ENCODE measurements around the gene GYG1.
"Not testable (repeated sequence)": the region's sequence is repeated elsewhere in the genome, so short reads cannot be mapped to it uniquely, and the experiment has no call there.

Gene GYG1

DNA sequence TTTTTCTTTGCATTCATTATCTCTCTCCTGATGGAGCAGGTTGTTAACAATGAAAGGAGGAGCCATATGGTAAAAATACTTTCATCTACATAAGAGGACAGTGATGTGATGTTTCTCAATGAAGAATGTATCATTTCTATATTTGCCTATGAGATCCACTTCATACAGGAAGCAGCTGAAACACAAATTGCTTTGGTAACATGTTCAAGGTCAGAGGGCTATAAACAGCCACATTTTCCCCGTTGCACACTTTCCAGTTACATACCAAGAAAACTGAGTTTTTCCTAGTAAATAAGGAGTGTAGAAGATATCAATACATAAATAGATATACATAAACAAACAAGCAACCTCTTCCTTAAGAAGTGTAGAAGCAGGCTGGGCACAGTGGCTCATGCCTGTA is 32.6 kb upstream of the GYG1 start:
- Histone ChIP-seq H3K27ac (ENCODE audit: low read depth, low read length) (no peak overlapping the region), H3K36me3 (ENCODE audit: control insufficient read depth, insufficient read depth, low read length) (no peaks in the 10 kb centered on the region), H3K4me3 (ENCODE audit: low read depth, low read length) (no peak overlapping the region), H3K9me3 (ENCODE audit: control insufficient read depth, insufficient read depth, low read length) (no peaks in the 10 kb centered on the region), H3K27me3 (ENCODE audit: control insufficient read depth, insufficient read depth, low read length) (no peaks in the 10 kb centered on the region), H3K4me1 (ENCODE audit: control insufficient read depth, insufficient read depth, low read length) (peaks cover 17% of the 10 kb centered on the region), H3K9ac (ENCODE audit: low read depth, low read length) (no peak overlapping the region)

DNA sequence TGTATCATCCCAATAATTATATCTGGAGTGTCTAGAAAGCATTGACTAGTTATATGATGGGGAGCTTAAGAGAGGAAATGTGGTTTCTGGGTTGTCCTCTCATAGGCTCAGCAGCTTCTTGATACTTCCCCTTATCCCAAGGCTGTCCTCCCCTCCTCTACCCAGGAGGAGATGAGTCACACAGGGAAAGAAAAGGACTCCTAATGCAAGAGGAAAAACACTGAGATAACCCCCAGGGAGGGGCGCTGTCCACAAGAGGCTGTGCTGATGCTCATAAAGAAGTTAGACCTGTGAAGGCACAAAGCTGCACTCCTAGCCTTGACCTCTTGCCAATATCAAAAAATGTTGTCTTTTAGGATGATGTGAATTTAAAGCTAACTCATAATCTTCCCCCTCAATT is 28.8 kb upstream of the GYG1 start:
- Histone ChIP-seq H3K36me3 (ENCODE audit: control insufficient read depth, insufficient read depth, low read length) (no peaks in the 10 kb centered on the region), H3K9ac (ENCODE audit: low read depth, low read length) (no peak overlapping the region), H3K27me3 (ENCODE audit: control insufficient read depth, insufficient read depth, low read length) (no peaks in the 10 kb centered on the region), H3K27ac (ENCODE audit: low read depth, low read length) (no peak overlapping the region), H3K4me3 (ENCODE audit: low read depth, low read length) (no peak overlapping the region), H3K9me3 (ENCODE audit: control insufficient read depth, insufficient read depth, low read length) (no peaks in the 10 kb centered on the region), H3K4me1 (ENCODE audit: control insufficient read depth, insufficient read depth, low read length) (peaks cover 11% of the 10 kb centered on the region; the same call in 1 of the 2 replicates)

DNA sequence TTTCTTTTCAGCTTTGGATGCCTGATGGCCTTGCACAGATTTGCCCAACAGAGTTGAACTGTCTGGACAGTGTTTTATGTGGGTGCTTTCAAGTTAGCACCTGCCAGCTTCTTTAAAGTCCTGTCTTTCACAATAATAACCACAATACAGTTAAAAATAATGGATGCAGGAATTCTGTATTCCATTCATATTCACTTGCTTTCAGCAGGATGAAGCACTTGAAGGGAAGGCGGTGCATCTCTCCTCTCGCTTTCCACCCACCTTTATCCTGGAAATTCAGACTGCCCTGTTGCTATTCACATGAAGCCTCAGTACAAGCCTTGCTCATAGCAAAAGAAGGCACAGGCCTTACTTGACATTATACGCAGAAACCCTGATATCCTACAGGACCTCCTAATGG is 26.5 kb upstream of the GYG1 start:
- H3K36me3 ChIP-seq (ENCODE audit: control insufficient read depth, insufficient read depth, low read length): no peaks in the 10 kb centered on the region
- H3K9me3 ChIP-seq (ENCODE audit: control insufficient read depth, insufficient read depth, low read length): no peaks in the 10 kb centered on the region
- H3K4me3 ChIP-seq (ENCODE audit: low read depth, low read length): no peak overlapping the region
- H3K4me1 ChIP-seq (ENCODE audit: control insufficient read depth, insufficient read depth, low read length): peaks cover 11% of the 10 kb centered on the region; the same call in 1 of the 2 replicates
- H3K9ac ChIP-seq (ENCODE audit: low read depth, low read length): no peak overlapping the region
- no peak overlapping the region for H3K27ac ChIP-seq (ENCODE audit: low read depth, low read length)
- H3K27me3 ChIP-seq (ENCODE audit: control insufficient read depth, insufficient read depth, low read length): no peaks in the 10 kb centered on the region; the same call in 1 of the 2 replicates

DNA sequence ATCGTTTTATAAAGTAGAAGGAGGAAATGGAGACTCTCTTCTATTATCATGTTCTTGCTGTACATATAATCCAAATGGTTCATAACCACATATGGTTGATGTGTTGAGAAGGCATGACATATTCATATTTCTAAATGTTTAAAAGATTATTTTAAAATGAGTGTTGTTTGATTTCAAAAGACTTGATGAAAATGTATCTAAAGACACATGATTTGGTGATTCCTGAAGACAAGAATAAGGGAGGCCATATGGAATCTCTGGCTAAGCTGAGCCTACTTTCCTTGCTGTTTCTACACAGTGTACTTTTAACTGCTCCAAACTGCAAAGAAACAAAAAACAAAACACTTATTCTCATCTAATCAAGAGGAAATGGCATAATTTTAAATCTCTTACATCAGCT is 23.0 kb upstream of the GYG1 start:
- H3K9me3 ChIP-seq (ENCODE audit: control insufficient read depth, insufficient read depth, low read length): no peaks in the 10 kb centered on the region
- H3K27ac ChIP-seq (ENCODE audit: low read depth, low read length): no peak overlapping the region
- no peak overlapping the region for H3K4me3 ChIP-seq (ENCODE audit: low read depth, low read length)
- no peak overlapping the region for H3K9ac ChIP-seq (ENCODE audit: low read depth, low read length)
- H3K36me3 ChIP-seq (ENCODE audit: control insufficient read depth, insufficient read depth, low read length): no peaks in the 10 kb centered on the region
- H3K27me3 ChIP-seq (ENCODE audit: control insufficient read depth, insufficient read depth, low read length): no peaks in the 10 kb centered on the region; the same call in 1 of the 2 replicates
- H3K4me1 ChIP-seq (ENCODE audit: control insufficient read depth, insufficient read depth, low read length): peaks cover 7% of the 10 kb centered on the region; the same call in 1 of the 2 replicates

DNA sequence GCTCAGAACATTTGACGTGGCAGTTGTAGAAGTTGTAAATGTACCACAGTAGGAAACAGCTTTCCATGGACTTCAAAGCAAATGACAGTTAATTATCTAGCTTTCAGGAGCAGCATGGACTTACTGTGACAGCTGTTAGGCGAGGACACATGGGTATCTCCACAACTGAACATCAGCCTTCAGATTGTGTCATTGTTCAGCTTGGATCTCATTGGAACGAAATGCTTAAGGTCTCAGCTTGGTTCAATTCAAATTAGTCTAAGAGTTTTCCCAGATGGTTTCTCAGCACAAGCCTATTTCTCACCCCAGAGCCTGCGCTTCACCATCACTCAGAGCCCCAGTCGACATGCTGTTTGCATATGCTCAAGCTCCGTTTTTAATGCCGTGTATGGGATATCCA is 21.1 kb upstream of the GYG1 start:
- Histone ChIP-seq H3K27me3 (ENCODE audit: control insufficient read depth, insufficient read depth, low read length) (no peaks in the 10 kb centered on the region; the same call in 1 of the 2 replicates), H3K4me1 (ENCODE audit: control insufficient read depth, insufficient read depth, low read length) (peaks cover 4% of the 10 kb centered on the region; the same call in 1 of the 2 replicates), H3K4me3 (ENCODE audit: low read depth, low read length) (no peak overlapping the region), H3K9ac (ENCODE audit: low read depth, low read length) (no peak overlapping the region), H3K9me3 (ENCODE audit: control insufficient read depth, insufficient read depth, low read length) (no peaks in the 10 kb centered on the region), H3K36me3 (ENCODE audit: control insufficient read depth, insufficient read depth, low read length) (no peaks in the 10 kb centered on the region), H3K27ac (ENCODE audit: low read depth, low read length) (no peak overlapping the region)

DNA sequence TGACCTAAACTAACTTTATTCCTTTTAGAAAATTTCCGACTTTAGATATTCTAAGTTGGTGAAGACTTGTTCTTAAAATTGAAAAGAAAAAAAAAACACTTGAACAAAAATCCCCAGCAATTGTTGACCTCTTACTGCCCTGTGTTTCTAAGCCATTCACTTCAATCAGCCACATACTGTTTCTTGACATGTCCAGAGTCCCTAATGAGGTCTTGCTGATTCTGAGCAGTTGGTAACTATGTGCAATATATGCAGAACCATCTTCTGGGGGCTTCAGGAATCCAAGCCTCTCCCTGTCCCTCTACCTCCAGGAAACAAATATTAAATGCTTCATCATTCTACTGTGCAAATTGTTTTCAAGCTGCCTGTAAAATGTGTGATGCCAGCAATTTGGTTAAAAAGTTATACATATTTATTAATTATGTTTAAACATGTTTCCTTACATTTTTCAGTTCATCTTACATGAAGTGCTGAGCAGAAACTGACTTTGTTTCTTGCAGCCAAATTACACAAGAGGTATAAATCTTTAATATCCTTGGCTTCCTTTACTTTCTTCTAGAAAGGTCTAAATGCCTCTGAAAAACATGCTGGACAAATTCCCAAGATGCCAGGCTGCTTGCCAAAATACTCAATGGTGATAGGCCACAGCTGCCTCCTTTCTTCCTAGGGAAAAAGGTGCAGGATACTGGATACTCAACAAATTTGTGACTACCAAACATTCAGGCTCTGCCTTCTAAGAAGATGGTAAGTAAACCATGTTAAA is 19.8 kb upstream of the GYG1 start:
- no peak overlapping the region for H3K4me3 ChIP-seq (ENCODE audit: low read depth, low read length)
- H3K27me3 ChIP-seq (ENCODE audit: control insufficient read depth, insufficient read depth, low read length): no peaks in the 10 kb centered on the region; the same call in 1 of the 2 replicates
- H3K27ac ChIP-seq (ENCODE audit: low read depth, low read length): no peak overlapping the region
- H3K36me3 ChIP-seq (ENCODE audit: control insufficient read depth, insufficient read depth, low read length): no peaks in the 10 kb centered on the region
- no peak overlapping the region for H3K9ac ChIP-seq (ENCODE audit: low read depth, low read length)
- no peaks in the 10 kb centered on the region for H3K4me1 ChIP-seq (ENCODE audit: control insufficient read depth, insufficient read depth, low read length)
- H3K9me3 ChIP-seq (ENCODE audit: control insufficient read depth, insufficient read depth, low read length): no peaks in the 10 kb centered on the region

DNA sequence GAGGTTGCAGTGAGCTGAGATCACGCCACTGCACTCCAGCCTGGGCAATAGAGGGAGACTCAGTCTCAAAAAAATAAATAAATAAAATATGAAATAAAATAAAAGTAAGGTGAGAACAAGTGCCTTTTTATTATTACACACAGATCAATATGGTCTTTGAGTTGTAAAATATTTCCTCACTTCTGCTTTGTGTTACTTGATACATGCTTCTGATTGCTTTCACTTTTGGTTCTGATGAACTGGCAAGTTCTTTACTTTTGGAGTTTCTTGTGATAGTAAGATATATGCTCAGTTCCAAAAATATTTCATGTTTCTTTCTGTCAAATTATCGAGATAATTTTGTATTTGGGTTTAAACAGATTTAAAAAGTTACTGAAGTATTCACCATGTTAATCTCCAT is 16.6 kb upstream of the GYG1 start:
- Histone ChIP-seq H3K9me3 (ENCODE audit: control insufficient read depth, insufficient read depth, low read length) (no peaks in the 10 kb centered on the region), H3K27ac (ENCODE audit: low read depth, low read length) (no peak overlapping the region), H3K27me3 (ENCODE audit: control insufficient read depth, insufficient read depth, low read length) (no peaks in the 10 kb centered on the region), H3K36me3 (ENCODE audit: control insufficient read depth, insufficient read depth, low read length) (no peaks in the 10 kb centered on the region), H3K9ac (ENCODE audit: low read depth, low read length) (no peak overlapping the region), H3K4me3 (ENCODE audit: low read depth, low read length) (no peak overlapping the region), H3K4me1 (ENCODE audit: control insufficient read depth, insufficient read depth, low read length) (no peaks in the 10 kb centered on the region)

DNA sequence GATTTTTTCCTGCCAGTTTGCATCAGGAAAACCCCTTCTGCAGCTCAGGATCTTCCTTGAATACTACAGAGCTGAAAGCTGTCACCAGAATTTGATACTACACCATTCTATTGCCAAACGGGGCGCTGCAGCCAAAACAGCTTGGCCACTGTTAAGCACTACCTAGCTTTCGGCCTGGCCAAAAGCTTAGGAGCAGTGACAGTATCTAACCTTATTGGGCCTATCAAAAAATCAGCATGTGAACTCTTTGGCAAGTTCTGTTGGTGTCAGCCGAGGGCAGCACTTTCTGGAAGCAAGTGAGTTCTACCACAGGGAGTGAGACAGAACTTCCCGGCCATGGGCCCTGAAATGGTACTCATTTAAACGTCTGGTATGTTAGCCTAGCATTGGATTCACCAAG is 16.1 kb upstream of the GYG1 start:
- Histone ChIP-seq H3K4me1 (ENCODE audit: control insufficient read depth, insufficient read depth, low read length) (no peaks in the 10 kb centered on the region), H3K9me3 (ENCODE audit: control insufficient read depth, insufficient read depth, low read length) (no peaks in the 10 kb centered on the region), H3K27ac (ENCODE audit: low read depth, low read length) (no peak overlapping the region), H3K27me3 (ENCODE audit: control insufficient read depth, insufficient read depth, low read length) (no peaks in the 10 kb centered on the region), H3K4me3 (ENCODE audit: low read depth, low read length) (no peak overlapping the region), H3K36me3 (ENCODE audit: control insufficient read depth, insufficient read depth, low read length) (no peaks in the 10 kb centered on the region), H3K9ac (ENCODE audit: low read depth, low read length) (no peak overlapping the region)

DNA sequence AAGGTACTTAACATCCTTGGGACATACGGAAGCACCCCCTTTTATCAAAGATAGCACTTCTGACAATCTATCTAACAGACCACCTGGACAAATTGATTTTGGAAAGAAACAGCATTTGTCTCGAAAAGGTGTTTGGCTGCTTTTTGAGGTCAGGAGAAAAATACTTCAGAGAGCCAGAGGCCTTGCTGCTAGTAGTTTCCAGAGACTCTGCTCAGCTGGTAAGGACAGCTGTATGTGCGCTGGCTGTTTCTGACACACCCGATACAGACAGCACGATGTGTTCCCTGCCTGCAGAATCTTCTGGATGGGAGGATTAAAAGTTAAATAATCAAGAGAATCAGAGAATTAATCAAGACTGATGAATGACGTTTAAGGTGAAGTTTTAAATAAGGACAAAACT is 15.6 kb upstream of the GYG1 start:
- Histone ChIP-seq H3K27ac (ENCODE audit: low read depth, low read length) (no peak overlapping the region), H3K36me3 (ENCODE audit: control insufficient read depth, insufficient read depth, low read length) (no peaks in the 10 kb centered on the region), H3K9ac (ENCODE audit: low read depth, low read length) (no peak overlapping the region), H3K9me3 (ENCODE audit: control insufficient read depth, insufficient read depth, low read length) (no peaks in the 10 kb centered on the region), H3K4me1 (ENCODE audit: control insufficient read depth, insufficient read depth, low read length) (no peaks in the 10 kb centered on the region), H3K4me3 (ENCODE audit: low read depth, low read length) (no peak overlapping the region), H3K27me3 (ENCODE audit: control insufficient read depth, insufficient read depth, low read length) (no peaks in the 10 kb centered on the region)

DNA sequence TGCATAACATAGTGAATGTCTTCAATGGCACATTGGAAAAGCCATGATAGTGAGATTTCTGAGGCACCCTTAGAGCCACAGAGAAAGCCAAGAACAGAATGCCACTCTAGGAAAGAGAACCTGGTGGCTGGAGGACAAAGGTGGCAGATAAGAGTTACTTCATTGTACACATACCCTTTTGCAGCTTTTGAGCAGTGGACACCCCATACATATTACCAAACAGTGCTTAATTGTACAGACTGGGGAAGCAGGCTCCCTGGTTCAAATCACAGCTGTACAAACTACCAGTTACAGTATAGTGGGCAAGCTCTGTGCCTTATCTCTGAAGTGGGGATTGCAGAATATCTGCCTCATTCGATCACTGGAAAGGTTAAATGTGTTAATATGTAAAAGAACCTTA is 10.1 kb upstream of the GYG1 start:
- Histone ChIP-seq H3K4me3 (ENCODE audit: low read depth, low read length) (no peak overlapping the region), H3K27ac (ENCODE audit: low read depth, low read length) (no peak overlapping the region), H3K9ac (ENCODE audit: low read depth, low read length) (no peak overlapping the region), H3K27me3 (ENCODE audit: control insufficient read depth, insufficient read depth, low read length) (no peaks in the 10 kb centered on the region), H3K4me1 (ENCODE audit: control insufficient read depth, insufficient read depth, low read length) (no peaks in the 10 kb centered on the region), H3K9me3 (ENCODE audit: control insufficient read depth, insufficient read depth, low read length) (no peaks in the 10 kb centered on the region), H3K36me3 (ENCODE audit: control insufficient read depth, insufficient read depth, low read length) (no peaks in the 10 kb centered on the region)

DNA sequence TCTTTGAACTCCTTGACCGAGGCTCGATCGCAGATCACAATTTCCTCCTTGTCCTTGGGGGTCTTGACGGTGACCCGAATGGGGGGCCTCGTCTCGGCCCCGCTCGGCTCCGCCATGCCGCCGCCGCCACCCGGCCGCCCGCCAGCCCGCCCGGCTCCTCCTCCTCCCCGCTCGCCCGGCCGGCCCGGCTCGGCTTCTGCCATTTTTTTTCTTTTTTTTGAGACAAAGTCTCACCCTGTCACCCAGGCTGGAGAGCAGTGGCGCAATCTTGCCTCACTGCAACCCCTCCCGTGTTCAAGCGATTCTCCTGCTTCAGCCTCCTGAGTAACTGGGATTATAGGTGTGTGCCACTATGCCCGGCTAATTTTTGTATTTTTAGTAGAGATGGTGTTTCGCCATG is 3.8 kb upstream of the GYG1 start:
- not testable (repeated sequence) for H3K27ac ChIP-seq (ENCODE audit: low read depth, low read length); H3K4me3 ChIP-seq (ENCODE audit: low read depth, low read length); H3K9me3 ChIP-seq (ENCODE audit: control insufficient read depth, insufficient read depth, low read length); H3K36me3 ChIP-seq (ENCODE audit: control insufficient read depth, insufficient read depth, low read length); H3K9ac ChIP-seq (ENCODE audit: low read depth, low read length); H3K27me3 ChIP-seq (ENCODE audit: control insufficient read depth, insufficient read depth, low read length)
- peaks cover 13% of the 10 kb centered on the region for H3K4me1 ChIP-seq (ENCODE audit: control insufficient read depth, insufficient read depth, low read length)

Data from HUES48 (cell line).